GM20431 (cell line): ENCODE results near the gene NFKB1.

ENCODE experiments used
- in situ Hi-C: fragments of 300-500 bp; cut with MseI, MboI; formaldehyde crosslinking; loops from one replicate; pipeline ENCODE4 v1.15.0; 2020; ENCODE audit warnings: low sequenced_read_pairs; ENCODE audit not compliant: unreplicated experiment

The NFKB1 gene

DNA sequence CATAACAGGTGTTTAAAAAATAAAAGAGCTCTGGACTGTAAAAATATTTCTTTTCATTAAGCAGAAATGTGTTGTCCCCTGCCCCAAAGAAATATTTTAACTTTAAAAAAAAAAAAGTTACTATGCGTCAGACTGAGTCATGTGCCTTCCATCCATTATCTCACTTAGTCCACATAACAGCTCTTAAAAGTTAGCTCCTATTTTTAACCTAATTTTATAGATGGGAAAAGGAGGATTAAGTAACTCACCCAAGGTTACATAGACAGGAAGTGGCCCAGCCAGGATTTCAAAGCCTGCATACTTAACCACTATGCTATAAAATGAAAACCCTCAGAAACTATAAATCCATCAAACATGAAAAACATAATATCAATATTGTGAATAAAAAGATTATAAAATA lies 161.9 kb downstream of the NFKB1 start:
- in situ Hi-C loops, result no loop called here

DNA sequence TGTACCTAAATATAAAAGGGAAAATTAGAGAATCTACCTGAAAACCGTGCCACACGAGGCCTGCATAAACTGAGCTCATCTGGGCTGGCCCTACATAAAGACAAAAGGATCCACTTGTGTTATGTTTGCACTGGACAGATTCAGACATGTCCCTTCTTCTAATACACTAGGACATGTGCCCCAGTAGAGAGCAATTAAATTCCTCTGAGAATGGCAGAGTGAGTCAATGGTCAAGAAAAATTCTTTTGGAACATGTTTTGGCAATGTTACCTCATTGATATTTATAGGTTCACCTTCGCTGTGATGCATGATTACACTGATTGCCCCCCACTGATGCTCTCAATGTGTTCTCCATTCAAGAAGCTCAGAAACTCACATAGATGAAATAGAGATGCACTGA lies 164.4 kb downstream of the NFKB1 start:
- in situ Hi-C loops, result no loop called here
